H9 (cell line): Measurements from ENCODE around the gene NMRAL1. TPM values are rescaled to one million over a fixed set of nuclear protein-coding genes. Genes with fewer than 3 reads are reported as not detected.

ENCODE experiments used
- DNase-seq: peaks from one replicate; pipeline ENCODE4 v3.0.0-alpha.2; 2017
- H2AFZ ChIP-seq: one replicate; pipeline ENCODE4 v1.6.1; 2013; ENCODE audit warnings: mild to moderate bottlenecking, low read length, control low read depth, moderate library complexity
- H2AK5ac ChIP-seq: 2 replicates; pipeline ENCODE4 v1.6.1; 2013; ENCODE audit warnings: low read length, control low read depth, mixed read lengths; ENCODE audit not compliant: insufficient read length
- H2BK120ac ChIP-seq: one replicate; pipeline ENCODE4 v1.6.1; 2013; ENCODE audit warnings: low read depth, mild to moderate bottlenecking, low read length, control low read depth, inconsistent platforms; ENCODE audit not compliant: poor library complexity, severe bottlenecking
- H2BK12ac ChIP-seq: 2 replicates; pipeline ENCODE4 v1.6.1; 2013; ENCODE audit warnings: low read length, control low read depth, mixed read lengths, low read depth; ENCODE audit not compliant: insufficient read length
- H2BK15ac ChIP-seq: 2 replicates; pipeline ENCODE4 v1.6.1; 2013; ENCODE audit warnings: low read depth, low read length, control low read depth
- H2BK20ac ChIP-seq: one replicate; pipeline ENCODE4 v1.6.1; 2013; ENCODE audit warnings: low read depth, mild to moderate bottlenecking, low read length, control low read depth, inconsistent platforms; ENCODE audit not compliant: poor library complexity, severe bottlenecking
- H2BK5ac ChIP-seq: 2 replicates; pipeline ENCODE4 v1.6.1; 2013; ENCODE audit warnings: low read length, control low read depth, mixed read lengths; ENCODE audit not compliant: insufficient read length
- H3K14ac ChIP-seq: 2 replicates; pipeline ENCODE4 v1.6.1; 2013; ENCODE audit warnings: low read length, control low read depth; ENCODE audit not compliant: insufficient read depth
- H3K18ac ChIP-seq: 2 replicates; pipeline ENCODE4 v1.6.1; 2013; ENCODE audit warnings: low read depth, mild to moderate bottlenecking, mixed read lengths, low read length, control low read depth; ENCODE audit not compliant: insufficient read length
- H3K23ac ChIP-seq: 2 replicates; pipeline ENCODE4 v1.6.1; 2013; ENCODE audit warnings: low read length, control low read depth, mixed read lengths, low read depth; ENCODE audit not compliant: insufficient read length
- H3K23me2 ChIP-seq: 2 replicates; pipeline ENCODE4 v1.6.1; 2013; ENCODE audit warnings: low read depth, mild to moderate bottlenecking, mixed read lengths, low read length, control low read depth; ENCODE audit not compliant: insufficient read length, poor library complexity, severe bottlenecking
- H3K27ac ChIP-seq: 2 replicates; pipeline ENCODE4 v1.5.1; 2013; ENCODE audit warnings: low read length, control low read depth, mixed read lengths, low read depth; ENCODE audit not compliant: insufficient read length
- H3K27me3 ChIP-seq: 2 replicates; pipeline ENCODE4 v1.6.1; 2013; ENCODE audit warnings: low read length, control low read depth, inconsistent platforms; ENCODE audit not compliant: insufficient read depth
- H3K4ac ChIP-seq: 2 replicates; pipeline ENCODE4 v1.6.1; 2013; ENCODE audit warnings: low read depth, mild to moderate bottlenecking, control low read depth, inconsistent platforms, low read length, moderate library complexity
- H3K4me1 ChIP-seq: 2 replicates; pipeline ENCODE4 v1.6.1; 2013; ENCODE audit warnings: low read length, control low read depth, inconsistent platforms; ENCODE audit not compliant: insufficient read depth
- H3K4me2 ChIP-seq: 2 replicates; pipeline ENCODE4 v1.6.1; 2013; ENCODE audit warnings: low read length, control low read depth, mixed read lengths; ENCODE audit not compliant: insufficient read length, insufficient read depth
- H3K56ac ChIP-seq: 2 replicates; pipeline ENCODE4 v1.6.1; 2013; ENCODE audit warnings: low read depth, mild to moderate bottlenecking, mixed read lengths, low read length, control low read depth; ENCODE audit not compliant: insufficient read length
- H3K79me1 ChIP-seq: 2 replicates; pipeline ENCODE4 v1.6.1; 2013; ENCODE audit warnings: low read depth, mild to moderate bottlenecking, moderate library complexity, low read length, control low read depth, inconsistent platforms; ENCODE audit not compliant: insufficient read depth, poor library complexity, severe bottlenecking
- H3K79me2 ChIP-seq: 2 replicates; pipeline ENCODE4 v1.6.1; 2013; ENCODE audit warnings: low read length, control low read depth, inconsistent platforms; ENCODE audit not compliant: insufficient read depth
- H3K9ac ChIP-seq: 2 replicates; pipeline ENCODE4 v1.6.1; 2013; ENCODE audit warnings: low read length, control low read depth, mixed read lengths; ENCODE audit not compliant: insufficient read length; ENCODE audit errors: extremely low read depth
- H3K9me3 ChIP-seq: one replicate; pipeline ENCODE4 v1.6.1; 2013; ENCODE audit warnings: low read depth, low read length, inconsistent platforms; ENCODE audit not compliant: control insufficient read depth
- H3T11ph ChIP-seq: one replicate; pipeline ENCODE4 v1.6.1; 2013; ENCODE audit warnings: mild to moderate bottlenecking, low read length, control low read depth, inconsistent platforms
- H4K20me1 ChIP-seq: one replicate; pipeline ENCODE4 v1.6.1; 2013; ENCODE audit not compliant: control insufficient read depth, insufficient read length, insufficient read depth
- H4K5ac ChIP-seq: 2 replicates; pipeline ENCODE4 v1.6.1; 2013; ENCODE audit warnings: low read depth, mild to moderate bottlenecking, mixed read lengths, low read length, control low read depth; ENCODE audit not compliant: insufficient read length
- H4K8ac ChIP-seq: replicated peaks from 2 replicates; pipeline ENCODE4 v1.6.1; 2013; ENCODE audit warnings: low read length, control low read depth, mixed read lengths, low read depth; ENCODE audit not compliant: insufficient read length
- H4K91ac ChIP-seq: 2 replicates; pipeline ENCODE4 v1.6.1; 2013; ENCODE audit warnings: low read depth, mild to moderate bottlenecking, moderate library complexity, mixed read lengths, low read length, control low read depth; ENCODE audit not compliant: insufficient read length
- H3K27ac Mint-ChIP-seq, 3 experiments: 2 replicates in 2 of 3; 3 replicates in 1 of 3; pipeline ENCODE4 v1.8.0; 2020 to 2021; ENCODE audit warnings: mixed read lengths in 3 of 3, mild to moderate bottlenecking in 1 of 3, moderate library complexity in 1 of 3
- H3K27me3 Mint-ChIP-seq: 2 replicates; pipeline ENCODE4 v1.8.0; 2021; ENCODE audit warnings: low read depth, mild to moderate bottlenecking, moderate library complexity, mixed read lengths
- H3K36me3 Mint-ChIP-seq, 3 experiments: 2 replicates in 2 of 3; 3 replicates in 1 of 3; pipeline ENCODE4 v1.8.0; 2020 to 2021; ENCODE audit warnings: low read depth in 3 of 3, mixed read lengths in 3 of 3; ENCODE audit not compliant: insufficient read depth in 1 of 3
- H3K4me1 Mint-ChIP-seq, 2 experiments: 2 replicates each; pipeline ENCODE4 v1.8.0; 2020; ENCODE audit warnings: mixed read lengths in 2 of 2
- H3K4me3 Mint-ChIP-seq, 2 experiments: 2 replicates in 1 of 2; 3 replicates in 1 of 2; pipeline ENCODE4 v1.8.0; 2020 to 2021; ENCODE audit warnings: mild to moderate bottlenecking in 2 of 2, mixed read lengths in 2 of 2, moderate library complexity in 1 of 2
- H3K9me3 Mint-ChIP-seq, 2 experiments: 2 replicates in 1 of 2; 3 replicates in 1 of 2; pipeline ENCODE4 v1.8.0; 2020; ENCODE audit warnings: mild to moderate bottlenecking in 2 of 2, mixed read lengths in 2 of 2, moderate library complexity in 1 of 2
- WGBS: extraction: QIAGEN DNeasy Blood & Tissue Kit; methylation state at CpG from one replicate; pipeline ENCODE4 v1.1.7; 2013; ENCODE audit warnings: missing lambda C conversion rate, low lambda C conversion rate, mixed read lengths; ENCODE audit not compliant: insufficient read length; ENCODE audit errors: extremely low coverage; 5-methylcytosine and 5-hydroxymethylcytosine counted together
- total RNA-seq: library from RNA; stranded (reverse); gene quantifications from 2 replicates; pipeline ENCODE4 v1.2.1, GENCODE V29; 2021
- TF ChIP-seq, protein P1 (sequence below): fragments of 200-600 bp; sonication (generic); conservative IDR thresholded peaks from 3 replicates; pipeline ENCODE4 v1.8.0; 2021; ENCODE audit warnings: antibody characterized with exemption, mild to moderate bottlenecking

Gene NMRAL1
- total RNA-seq, 1 experiment from 2014 or later, result 78.9 TPM

GRCh38 chr16:4475880-4476788 is 1.7 kb upstream of the NMRAL1 start, which contains the start of gene HMOX2:
TSS of gene HMOX2 (plus strand) at chr16:4476398. CDS start at chr16:4505525, 29,127 bp downstream.
- peak within 1 kb of the TSS; percentile 68 for H3K4me2 ChIP-seq
- H3K27ac ChIP-seq, result no peak within 1 kb of the TSS
- no peak within 1 kb of the TSS for H3K23ac ChIP-seq
- Mint-ChIP-seq H3K4me1 (peaks cover 19 to 24% of the 10 kb centered on the region in 2 experiments), H3K9me3 (peaks cover 10 to 14% of the 10 kb centered on the region in 2 experiments), H3K27me3 (peaks cover 10% of the 10 kb centered on the region), H3K27ac (peak within 1 kb of the TSS in 2 of 3 experiments; percentile 53 to 62; a peak in 2 of 7 replicates), H3K4me3 (peak within 1 kb of the TSS; percentile 77 to 82), H3K36me3 (peaks cover 9 to 22% (median 21%) of the 10 kb centered on the region in 3 experiments)
- peak within 1 kb of the TSS; percentile 20 for H3K9ac ChIP-seq
- H4K5ac ChIP-seq, result no peak within 1 kb of the TSS
- no peak within 1 kb of the TSS for H2BK12ac ChIP-seq
- no peak within 1 kb of the TSS for H2BK20ac ChIP-seq
- no peak within 1 kb of the TSS for H2BK120ac ChIP-seq
- no peak within 1 kb of the TSS for H2BK5ac ChIP-seq
- H3K9me3 ChIP-seq, result no peaks in the 10 kb centered on the region
- no peaks in the 10 kb centered on the region; the same call in 1 of the 2 replicates for H3K4me1 ChIP-seq
- H4K20me1 ChIP-seq, result no peaks in the 10 kb centered on the region
- TF ChIP-seq, protein P1, sequence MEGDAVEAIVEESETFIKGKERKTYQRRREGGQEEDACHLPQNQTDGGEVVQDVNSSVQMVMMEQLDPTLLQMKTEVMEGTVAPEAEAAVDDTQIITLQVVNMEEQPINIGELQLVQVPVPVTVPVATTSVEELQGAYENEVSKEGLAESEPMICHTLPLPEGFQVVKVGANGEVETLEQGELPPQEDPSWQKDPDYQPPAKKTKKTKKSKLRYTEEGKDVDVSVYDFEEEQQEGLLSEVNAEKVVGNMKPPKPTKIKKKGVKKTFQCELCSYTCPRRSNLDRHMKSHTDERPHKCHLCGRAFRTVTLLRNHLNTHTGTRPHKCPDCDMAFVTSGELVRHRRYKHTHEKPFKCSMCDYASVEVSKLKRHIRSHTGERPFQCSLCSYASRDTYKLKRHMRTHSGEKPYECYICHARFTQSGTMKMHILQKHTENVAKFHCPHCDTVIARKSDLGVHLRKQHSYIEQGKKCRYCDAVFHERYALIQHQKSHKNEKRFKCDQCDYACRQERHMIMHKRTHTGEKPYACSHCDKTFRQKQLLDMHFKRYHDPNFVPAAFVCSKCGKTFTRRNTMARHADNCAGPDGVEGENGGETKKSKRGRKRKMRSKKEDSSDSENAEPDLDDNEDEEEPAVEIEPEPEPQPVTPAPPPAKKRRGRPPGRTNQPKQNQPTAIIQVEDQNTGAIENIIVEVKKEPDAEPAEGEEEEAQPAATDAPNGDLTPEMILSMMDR, result peak; percentile 52; the same call in 2 of the 3 replicates
- H3K18ac ChIP-seq, result no peak within 1 kb of the TSS
- peak; percentile 97 for DNase-seq
- no peak within 1 kb of the TSS for H2BK15ac ChIP-seq
- no peak within 1 kb of the TSS for H3T11ph ChIP-seq
- H3K4ac ChIP-seq, result no peak within 1 kb of the TSS
- H3K14ac ChIP-seq, result no peak within 1 kb of the TSS; the same call in 1 of the 2 replicates
- no peak within 1 kb of the TSS for H2AFZ ChIP-seq
- H4K8ac ChIP-seq, result no peak within 1 kb of the TSS
- no CpG with 5 or more reads among the region's 70 CpGs for WGBS
- H2AK5ac ChIP-seq, result no peak within 1 kb of the TSS
- no peaks in the 10 kb centered on the region for H3K27me3 ChIP-seq
- no peaks in the 10 kb centered on the region; the same call in 1 of the 2 replicates for H3K79me2 ChIP-seq
- H4K91ac ChIP-seq, result no peak within 1 kb of the TSS
- peaks cover 12% of the 10 kb centered on the region for H3K23me2 ChIP-seq
- H3K79me1 ChIP-seq, result no peaks in the 10 kb centered on the region
- no peak within 1 kb of the TSS for H3K56ac ChIP-seq
